Stromal cell of bone marrow (primary cell): ENCODE data around the gene NUDT3.
"Not testable (repeated sequence)": the region's sequence is repeated elsewhere in the genome, so short reads cannot be mapped to it uniquely, and the experiment has no call there.

Experiments used
- DNase-seq: peaks from one replicate; pipeline ENCODE4 v3.0.0-alpha.2; 2012; ENCODE audit warnings: low read depth

NUDT3 gene

DNA sequence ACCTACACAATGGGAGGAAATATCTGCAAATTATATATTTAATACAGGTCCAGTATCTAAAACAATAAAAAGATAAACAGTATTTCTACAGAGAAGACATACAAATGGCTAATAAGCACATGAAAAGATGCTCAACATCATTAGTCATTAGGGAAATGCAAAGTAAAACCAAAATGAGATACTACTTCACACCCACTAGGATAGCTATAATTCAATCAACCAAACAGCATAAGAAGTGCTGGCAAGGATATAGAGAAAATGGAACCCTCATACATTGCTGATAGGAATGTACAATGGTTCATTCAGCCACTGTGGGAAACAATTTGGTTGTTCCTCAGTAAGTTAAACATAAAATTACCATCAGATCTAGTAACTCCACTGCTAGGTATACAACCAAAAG is 48.7 kb downstream of the NUDT3 start:
- no peak for DNase-seq

- no peak for DNase-seq
Observed at GRCh38 chr6:34342247-34342646, 50.2 kb downstream of the NUDT3 start.

GRCh38 chr6:34341481-34341971 is 50.9 kb downstream of the NUDT3 start:
- DNase-seq: no peak

DNA sequence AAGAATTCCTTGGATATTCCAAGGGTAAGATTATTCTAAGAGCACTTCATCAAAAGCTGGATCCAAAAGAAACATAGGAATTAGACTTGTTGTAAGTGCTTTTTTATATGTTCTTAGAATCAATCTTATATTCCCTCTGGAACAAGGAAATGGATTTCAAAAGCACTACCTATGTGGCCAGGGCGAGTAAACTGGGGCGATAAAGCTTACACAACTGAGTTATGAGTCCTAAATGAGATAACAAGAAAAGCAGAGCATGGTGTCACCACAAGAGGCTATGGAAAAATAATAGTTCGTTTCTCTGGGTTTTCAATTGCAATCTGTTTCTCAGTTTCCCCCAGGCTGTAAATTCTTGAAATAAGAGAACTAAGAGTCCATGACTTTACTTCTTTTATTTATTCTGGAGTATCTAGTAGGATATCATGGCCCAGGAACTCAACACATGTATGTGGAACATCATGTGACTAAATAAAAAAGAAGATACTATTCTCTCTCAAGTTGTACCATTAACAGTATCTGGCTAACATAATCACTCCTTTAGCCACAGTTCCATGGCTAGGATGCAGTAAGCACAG is 51.5 kb downstream of the NUDT3 start:
- no peak for DNase-seq

GRCh38 chr6:34340394-34340793 is 52.1 kb downstream of the NUDT3 start:
- DNase-seq: no peak

DNA sequence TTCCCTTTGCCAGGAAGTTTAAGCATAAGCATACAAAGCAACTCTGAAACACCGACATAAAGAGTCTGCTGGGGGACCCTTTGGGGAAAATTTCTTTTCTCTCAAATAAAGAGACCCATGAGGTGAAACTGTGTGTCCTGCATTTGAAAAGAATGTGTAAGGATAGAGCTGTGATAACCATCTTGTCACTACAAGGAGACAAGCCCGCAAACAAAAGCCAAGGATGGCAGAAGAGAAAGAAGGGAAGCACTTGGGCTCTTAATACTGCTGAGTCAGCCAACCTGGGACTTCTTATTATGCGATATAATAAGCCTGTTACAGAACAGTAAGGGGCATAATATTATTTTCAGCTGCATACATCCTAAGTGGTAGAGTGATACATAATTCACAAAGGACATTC is 52.5 kb downstream of the NUDT3 start:
- no peak for DNase-seq

GRCh38 chr6:34339432-34339831 is 53.0 kb downstream of the NUDT3 start:
- no peak for DNase-seq

DNA sequence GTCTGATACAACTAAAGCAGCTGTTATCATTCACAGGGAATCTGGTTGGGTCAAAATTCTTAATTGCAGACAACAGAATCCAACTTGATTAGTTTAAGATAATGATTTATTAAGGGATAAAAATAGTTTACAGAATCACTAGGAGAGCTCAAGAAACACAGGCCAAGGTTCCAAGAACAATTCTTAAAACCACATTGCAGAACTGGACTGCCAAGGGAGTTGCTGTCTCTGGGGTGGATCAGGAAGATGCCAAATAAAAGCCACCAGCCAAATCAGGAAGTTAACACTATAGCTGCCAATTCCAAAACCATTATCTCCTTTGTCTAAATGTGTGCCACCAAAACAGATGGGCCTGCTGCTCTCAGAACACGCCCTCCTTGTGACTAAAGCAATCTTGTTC is 53.7 kb downstream of the NUDT3 start:
- no peak for DNase-seq

DNA sequence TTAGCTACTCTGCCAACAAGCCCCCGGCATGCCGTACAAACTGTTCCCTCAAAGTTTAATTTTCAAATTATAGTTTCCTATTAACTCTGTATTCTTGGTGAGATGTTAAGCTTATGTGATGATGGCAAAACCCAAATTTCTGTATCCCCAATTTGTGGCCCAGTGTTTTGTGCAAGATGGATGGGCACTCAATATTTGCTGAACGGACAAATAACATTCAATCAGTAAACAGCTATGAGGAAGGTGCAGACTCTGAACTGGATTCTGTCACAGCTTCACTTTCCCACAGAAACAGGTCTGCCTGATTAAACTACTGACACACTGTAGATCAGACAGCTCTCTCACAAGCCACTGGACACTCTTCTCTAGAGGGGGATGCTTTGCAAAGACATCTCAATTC is 54.1 kb downstream of the NUDT3 start:
- DNase-seq: no peak

DNA sequence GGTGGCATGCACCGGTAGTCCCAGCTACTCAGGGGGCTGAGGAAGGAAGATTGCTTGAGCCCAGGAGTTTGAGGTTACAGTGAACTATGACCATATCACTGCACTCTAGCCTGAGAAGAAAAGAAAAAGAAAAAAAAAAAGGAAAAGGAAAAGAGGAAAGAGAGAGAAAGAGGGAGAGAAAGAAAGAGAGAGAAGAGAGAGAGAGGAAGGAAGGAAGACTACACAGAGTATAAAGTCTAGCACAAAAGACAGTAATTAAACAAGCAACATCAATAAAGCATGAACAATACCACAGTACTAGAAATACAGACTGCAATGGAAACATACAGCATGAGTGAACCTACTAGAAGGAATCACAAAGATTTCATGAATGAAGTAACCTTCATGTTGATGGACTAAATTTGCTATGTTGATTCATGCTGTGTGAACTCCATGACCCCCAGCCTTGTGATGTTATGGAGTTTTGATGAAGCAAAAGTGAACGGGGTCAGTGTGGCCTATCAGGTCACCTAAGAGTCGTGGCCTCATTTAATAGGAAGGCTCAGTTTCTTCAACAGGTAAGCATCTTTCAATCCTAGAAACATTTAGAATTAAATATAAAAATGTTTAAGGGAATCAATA is 57.6 kb downstream of the NUDT3 start:
- no peak for DNase-seq

DNA sequence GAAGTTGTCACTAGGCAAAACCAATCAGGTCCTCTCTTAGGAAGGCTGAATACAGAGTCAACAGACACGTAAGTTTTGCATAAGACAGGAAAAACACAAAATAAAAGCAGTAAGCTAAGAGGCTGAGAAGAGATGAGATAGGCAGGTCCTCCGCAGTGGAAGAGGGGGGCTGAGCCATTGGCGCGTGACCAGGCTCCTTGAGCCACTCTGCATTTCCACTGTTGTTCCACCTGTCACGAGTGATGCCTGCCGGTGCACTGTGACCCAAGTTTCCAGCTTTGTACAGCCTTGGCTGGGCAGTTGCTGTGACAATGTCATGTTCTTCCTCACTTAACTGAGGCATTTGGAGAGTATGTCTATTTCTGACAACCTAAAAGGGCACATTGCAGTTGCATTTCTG is 58.6 kb downstream of the NUDT3 start:
- no peak for DNase-seq

DNA sequence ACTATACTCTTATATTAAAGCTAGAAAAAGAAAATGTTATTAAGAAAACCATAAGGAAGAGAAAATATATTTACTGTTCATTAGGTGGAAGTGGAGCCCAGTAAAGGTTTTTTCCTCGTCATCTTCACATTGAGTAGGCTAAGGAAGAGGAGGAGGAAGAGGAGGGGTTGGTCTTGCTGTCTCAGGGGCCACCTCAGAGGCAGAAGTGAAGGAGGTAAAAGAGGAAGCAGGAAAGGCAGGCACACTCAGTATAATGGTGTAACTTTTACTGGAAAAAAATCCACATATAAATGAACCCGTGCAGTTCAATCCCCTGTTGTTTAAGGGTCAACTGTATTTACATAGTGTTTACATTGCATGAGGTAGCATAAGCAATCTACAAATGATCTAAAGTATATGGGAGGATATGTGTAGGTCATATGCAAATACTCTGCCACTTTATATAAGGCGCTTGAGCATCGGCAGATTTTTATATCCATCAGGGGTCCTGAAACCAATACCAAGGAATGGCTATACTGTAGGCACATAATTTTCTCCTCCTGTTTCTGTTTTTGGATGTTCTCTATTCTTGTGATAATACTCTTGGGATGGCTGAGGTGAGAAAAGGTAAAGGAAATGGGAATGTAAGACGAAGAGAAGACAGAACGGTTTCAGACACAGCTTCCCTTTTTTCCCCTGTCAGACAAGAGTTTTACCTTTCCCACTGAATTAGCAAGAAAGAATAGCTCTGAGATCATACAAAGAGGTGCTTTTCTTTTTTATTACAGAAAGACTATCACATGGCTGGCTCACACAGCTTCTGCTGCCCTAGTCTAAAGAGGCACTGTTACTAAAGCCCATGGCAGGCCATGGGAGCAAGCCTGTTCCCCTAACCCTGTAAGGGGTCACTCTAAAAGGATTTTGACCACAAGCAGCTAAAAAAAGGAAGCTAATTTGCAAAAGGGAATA is 59.9 kb downstream of the NUDT3 start:
- no peak for DNase-seq

GRCh38 chr6:34331371-34332050 is 61.0 kb downstream of the NUDT3 start:
- no peak for DNase-seq

DNA sequence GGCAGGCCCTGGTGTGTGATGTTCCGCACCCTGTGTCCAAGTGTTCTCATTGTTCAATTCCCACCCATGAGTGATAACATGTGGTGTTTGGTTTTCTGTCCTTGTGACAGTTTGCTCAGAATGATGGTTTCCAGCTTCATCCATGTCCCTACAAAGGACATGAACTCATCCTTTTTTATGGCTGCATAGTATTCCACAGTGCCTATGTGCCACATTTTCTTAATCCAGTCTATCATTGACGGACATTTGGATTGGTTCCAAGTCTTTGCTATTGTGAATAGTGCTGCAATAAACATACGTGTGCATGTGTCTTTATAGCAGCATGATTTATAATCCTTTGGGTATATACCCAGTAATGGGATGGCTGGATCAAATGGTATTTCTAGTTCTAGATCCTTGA is 62.7 kb downstream of the NUDT3 start:
- not testable (repeated sequence) for DNase-seq

- no peak for DNase-seq
Observed at GRCh38 chr6:34328969-34329368, 63.5 kb downstream of the NUDT3 start.

- DNase-seq: not testable (repeated sequence)
Observed at GRCh38 chr6:34327313-34328205, 64.9 kb downstream of the NUDT3 start.

- no peak for DNase-seq
Observed at GRCh38 chr6:34325633-34326032, 66.8 kb downstream of the NUDT3 start.

DNA sequence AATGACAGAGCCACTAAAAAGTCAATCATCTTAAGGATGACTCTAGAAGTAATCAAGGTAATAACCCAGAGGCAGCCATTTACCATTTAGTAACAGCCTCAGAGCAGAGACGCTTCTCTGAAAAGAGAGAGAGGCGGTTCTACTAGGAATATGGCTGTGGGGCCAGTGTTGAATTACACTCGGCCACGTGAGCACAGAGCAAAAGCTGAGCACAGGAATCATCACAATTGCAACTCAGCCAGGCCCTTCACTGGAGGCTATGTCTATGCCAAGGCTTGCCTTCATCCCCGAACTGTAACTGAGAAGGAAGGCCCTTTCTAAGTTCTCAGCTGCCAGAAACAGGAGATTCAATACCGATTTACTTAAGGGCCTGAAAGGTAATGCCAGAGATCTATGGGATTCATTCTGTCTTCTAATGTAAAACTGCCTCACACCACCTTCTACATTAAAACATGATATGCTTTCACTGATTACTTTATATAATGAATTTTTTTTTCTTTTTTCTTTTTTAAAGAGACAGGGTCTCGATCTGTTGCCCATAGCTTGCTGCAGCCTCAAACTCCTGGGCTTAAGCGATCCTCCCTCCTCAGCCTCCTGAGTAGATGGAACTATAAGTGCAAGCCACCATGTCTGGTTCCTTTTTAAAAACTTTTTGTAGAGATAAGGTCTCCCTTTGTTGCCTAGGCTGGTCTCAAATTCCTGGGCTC is 67.6 kb downstream of the NUDT3 start:
- peak; percentile 67 for DNase-seq

DNA sequence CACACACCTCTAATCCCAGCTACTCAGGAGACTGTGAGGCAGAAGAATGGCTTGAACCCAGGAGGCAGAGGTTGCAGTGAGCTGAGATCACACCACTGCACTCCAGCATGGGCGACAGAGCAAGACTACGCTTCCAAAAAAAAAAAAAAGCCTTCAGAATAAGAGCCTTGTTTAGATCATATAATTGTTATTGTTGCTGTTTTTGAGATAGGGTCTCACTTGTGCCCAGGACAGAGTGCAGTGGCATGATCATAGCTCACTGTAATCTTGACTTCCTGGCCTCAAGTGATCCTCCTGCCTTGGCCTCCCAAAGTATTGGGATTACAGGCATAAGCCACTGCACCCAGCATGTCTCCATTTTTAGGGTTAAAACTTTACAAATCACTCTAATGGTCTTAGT is 68.2 kb downstream of the NUDT3 start:
- not testable (repeated sequence) for DNase-seq

DNA sequence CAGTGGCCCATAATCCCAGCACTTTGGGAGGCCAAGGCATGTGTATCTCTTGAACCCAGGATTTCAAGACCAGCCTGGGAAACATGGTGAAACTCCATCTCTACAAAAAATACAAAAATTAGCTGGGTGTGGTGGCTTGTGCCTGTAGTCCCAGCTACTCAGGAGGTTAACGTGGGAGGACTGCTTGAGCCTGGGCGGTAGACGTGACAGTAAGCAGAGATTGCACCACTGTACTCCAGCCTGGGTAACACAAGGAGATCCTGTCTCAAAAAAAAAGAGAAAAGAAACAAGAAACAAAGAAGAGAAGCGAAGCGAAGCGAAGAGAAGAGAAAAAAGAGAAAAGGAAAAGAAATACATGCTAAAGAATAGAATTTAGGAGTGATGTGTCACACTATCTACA is 69.2 kb downstream of the NUDT3 start:
- DNase-seq: no peak

DNA sequence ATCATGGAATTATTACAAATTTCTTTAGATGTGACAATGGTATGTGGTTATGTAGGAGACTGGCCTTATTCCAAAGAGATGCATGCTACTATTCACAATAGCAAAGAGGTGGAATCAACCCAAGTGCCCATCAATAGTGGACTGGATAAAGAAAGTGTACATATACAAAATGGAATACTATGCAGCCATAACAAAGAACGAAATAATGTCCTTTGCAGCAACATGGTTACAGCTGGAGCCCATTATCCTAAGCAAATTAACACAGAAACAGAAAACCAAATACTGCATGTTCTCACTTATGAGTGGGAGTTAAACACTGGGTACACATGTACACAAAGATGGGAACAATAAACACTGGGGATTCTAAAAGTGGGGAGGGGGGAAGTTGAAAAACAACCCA is 69.7 kb downstream of the NUDT3 start:
- DNase-seq: no peak
